HEK293 (cell line): ENCODE measurements around the gene TET2.

Source experiments
- ATF2 ChIP-seq: fragments of 450-650 bp; formaldehyde crosslinking; IDR thresholded peaks from 2 replicates; pipeline ENCODE4 v1.5.1; 2016; ENCODE audit warnings: missing biosample characterization, missing genetic modification characterization, low read depth
- CTCF ChIP-seq: fragments of 450-650 bp; formaldehyde crosslinking; IDR thresholded peaks from 2 replicates; pipeline ENCODE4 v1.5.1; 2016; ENCODE audit warnings: missing biosample characterization, missing genetic modification characterization
- MYNN ChIP-seq: fragments of 450-650 bp; formaldehyde crosslinking; IDR thresholded peaks from 2 replicates; pipeline ENCODE4 v1.5.1; 2016; ENCODE audit warnings: missing biosample characterization, missing genetic modification characterization, borderline replicate concordance
- ZBTB20 ChIP-seq: fragments of 450-650 bp; formaldehyde crosslinking; IDR thresholded peaks from 2 replicates; pipeline ENCODE4 v1.5.1; 2016; ENCODE audit warnings: missing biosample characterization, missing genetic modification characterization
- ZEB2 ChIP-seq: fragments of 450-650 bp; formaldehyde crosslinking; IDR thresholded peaks from 2 replicates; pipeline ENCODE4 v1.5.1; 2016; ENCODE audit warnings: missing biosample characterization, missing genetic modification characterization
- ZNF24 ChIP-seq: fragments of 450-650 bp; formaldehyde crosslinking; IDR thresholded peaks from 2 replicates; pipeline ENCODE4 v1.5.1; 2016; ENCODE audit warnings: missing biosample characterization, missing genetic modification characterization
- ZNF311 ChIP-seq: fragments of 450-650 bp; formaldehyde crosslinking; IDR thresholded peaks from 2 replicates; pipeline ENCODE4 v1.5.1; 2017; ENCODE audit warnings: missing biosample characterization, missing genetic modification characterization, borderline replicate concordance
- ZNF335 ChIP-seq: fragments of 450-650 bp; formaldehyde crosslinking; conservative IDR thresholded peaks from 2 replicates; pipeline ENCODE4 v1.5.1; 2016; ENCODE audit warnings: missing biosample characterization, missing genetic modification characterization
- ZNF561 ChIP-seq: fragments of 450-650 bp; IDR thresholded peaks from 2 replicates; pipeline ENCODE4 v1.5.1; 2018; ENCODE audit warnings: missing biosample characterization, missing genetic modification characterization, borderline replicate concordance
- ZNF624 ChIP-seq: fragments of 450-650 bp; formaldehyde crosslinking; IDR thresholded peaks from 2 replicates; pipeline ENCODE4 v1.5.1; 2017; ENCODE audit warnings: missing biosample characterization, missing genetic modification characterization
- ZNF792 ChIP-seq: fragments of 450-650 bp; formaldehyde crosslinking; IDR thresholded peaks from 2 replicates; pipeline ENCODE4 v1.5.1; 2016; ENCODE audit warnings: missing biosample characterization, missing genetic modification characterization
- ZSCAN30 ChIP-seq: fragments of 450-650 bp; IDR thresholded peaks from 2 replicates; pipeline ENCODE4 v1.5.1; 2018; ENCODE audit warnings: missing biosample characterization, mild to moderate bottlenecking, missing genetic modification characterization, moderate library complexity

- no peak for TF ChIP-seq ZNF792 (tag by site-specific recombination)
- no peak for TF ChIP-seq ZBTB20 (tag by site-specific recombination)
- TF ChIP-seq ZEB2 (tag by site-specific recombination): no peak
- no peak for TF ChIP-seq ZNF335 (tag by site-specific recombination)
- TF ChIP-seq ZNF24: no peak
- no peak for TF ChIP-seq CTCF (tag by site-specific recombination)
- no peak for TF ChIP-seq ZSCAN30 (tag by site-specific recombination)
- TF ChIP-seq ZNF624 (tag by site-specific recombination): no peak
- TF ChIP-seq ZNF311 (tag by site-specific recombination): no peak
- TF ChIP-seq MYNN: no peak
- no peak for TF ChIP-seq ZNF561 (tag by site-specific recombination)
- no peak for TF ChIP-seq ATF2 (tag by site-specific recombination)
These were observed 3.8 kb downstream of the TET2 start for GRCh38 chr4:105150503-105150902.
